NCI-H1417 treated with DMSO at 0.1 percent for 48 hours (cell line): ENCODE data around the gene GAB2.
"Not testable (repeated sequence)": the region's sequence is repeated elsewhere in the genome, so short reads cannot be mapped to it uniquely, and the experiment has no call there.

Source experiments
- DNase-seq: peaks from one replicate; lab custom pipeline; 2025; lab: John Stamatoyannopoulos, UW

Gene GAB2

DNA sequence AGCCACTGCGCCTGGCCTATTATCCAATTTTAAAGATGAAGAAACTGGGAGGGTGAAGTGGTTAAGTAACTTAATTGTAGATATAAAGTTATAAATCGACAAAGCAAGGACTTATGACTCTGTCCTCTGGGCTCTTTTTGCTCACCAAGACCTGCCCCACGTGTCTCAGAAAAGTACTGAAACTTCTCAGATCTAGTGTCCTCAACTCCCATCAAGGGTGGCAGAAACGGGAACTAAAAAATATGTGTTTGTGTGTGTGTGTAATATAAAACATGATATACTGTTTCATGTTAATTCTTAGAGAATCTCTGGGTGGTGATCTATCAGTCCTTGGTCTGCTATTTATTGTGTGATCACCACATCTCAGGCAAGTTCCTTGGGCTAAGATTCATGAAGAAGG lies 104.9 kb downstream of the GAB2 start:
- DNase-seq = no peak

DNA sequence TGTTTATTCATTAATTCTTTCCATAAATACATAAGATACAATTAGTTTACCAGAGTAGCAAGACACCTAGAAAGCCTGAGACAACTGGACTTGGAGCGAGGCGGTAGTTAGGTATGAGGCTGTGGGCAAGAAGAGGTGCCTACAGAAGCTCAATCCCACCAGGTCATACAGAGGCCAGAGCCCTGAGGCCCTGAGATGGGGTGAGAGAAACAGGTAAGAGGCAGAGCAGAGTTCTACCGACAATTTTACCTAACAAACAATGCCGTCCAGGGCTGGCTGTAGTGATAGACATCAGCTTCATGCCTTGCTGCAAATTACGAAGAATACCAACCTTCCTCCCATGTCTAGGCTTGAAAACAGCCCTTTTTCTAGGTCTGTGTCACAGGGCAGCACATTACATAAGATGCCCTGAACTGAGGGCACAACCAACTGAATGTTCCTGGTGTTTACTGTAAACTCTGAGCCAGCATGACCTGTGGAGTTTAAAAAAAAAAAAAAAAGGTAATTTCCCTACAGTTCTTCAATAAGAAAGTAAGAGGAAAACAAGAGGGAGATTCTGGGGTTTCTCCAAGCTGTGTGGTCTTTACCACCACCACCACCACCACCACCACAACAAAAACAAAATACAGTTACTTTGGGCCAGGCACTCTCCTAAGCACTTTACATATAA lies 105.8 kb downstream of the GAB2 start:
- DNase-seq = no peak

DNA sequence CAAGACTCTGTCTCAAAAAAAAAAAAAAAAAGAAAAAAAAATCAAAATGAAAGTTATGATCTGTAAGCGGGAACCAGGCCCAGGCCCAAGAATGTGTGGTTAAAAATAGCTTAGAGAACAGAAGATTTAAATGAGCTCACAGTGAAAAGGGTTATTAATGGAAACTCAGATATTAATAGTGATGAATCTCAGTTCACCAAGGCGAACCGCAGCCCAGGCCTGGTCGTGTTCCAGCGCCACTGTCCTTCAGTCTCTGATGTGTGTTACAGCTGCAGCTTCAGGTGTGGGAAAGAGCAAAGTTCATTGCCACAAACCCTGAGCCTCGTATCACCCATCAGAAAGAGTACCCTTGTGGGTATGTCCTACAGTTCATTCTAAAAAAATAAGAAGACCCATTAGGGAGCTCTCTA lies 107.1 kb downstream of the GAB2 start:
- DNase-seq = no peak

DNA sequence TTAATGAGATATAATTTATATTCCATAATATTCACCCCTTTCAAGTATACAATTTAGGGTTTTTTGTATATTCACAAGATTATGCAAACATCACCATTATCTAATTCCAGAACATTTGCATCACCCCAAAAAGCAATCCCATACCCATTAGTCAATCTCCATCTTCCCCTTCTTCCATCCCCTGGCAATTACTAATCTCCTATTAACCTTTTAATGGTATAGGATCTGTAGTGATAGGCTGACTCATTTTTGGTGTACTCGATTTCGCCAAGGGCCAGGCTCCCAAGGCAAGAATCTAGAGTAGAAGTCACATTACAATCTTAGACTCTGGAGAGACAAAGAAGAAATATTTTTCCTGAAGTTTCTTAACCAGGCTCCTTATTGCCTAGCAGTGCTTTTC lies 113.4 kb downstream of the GAB2 start:
- no peak for DNase-seq

DNA sequence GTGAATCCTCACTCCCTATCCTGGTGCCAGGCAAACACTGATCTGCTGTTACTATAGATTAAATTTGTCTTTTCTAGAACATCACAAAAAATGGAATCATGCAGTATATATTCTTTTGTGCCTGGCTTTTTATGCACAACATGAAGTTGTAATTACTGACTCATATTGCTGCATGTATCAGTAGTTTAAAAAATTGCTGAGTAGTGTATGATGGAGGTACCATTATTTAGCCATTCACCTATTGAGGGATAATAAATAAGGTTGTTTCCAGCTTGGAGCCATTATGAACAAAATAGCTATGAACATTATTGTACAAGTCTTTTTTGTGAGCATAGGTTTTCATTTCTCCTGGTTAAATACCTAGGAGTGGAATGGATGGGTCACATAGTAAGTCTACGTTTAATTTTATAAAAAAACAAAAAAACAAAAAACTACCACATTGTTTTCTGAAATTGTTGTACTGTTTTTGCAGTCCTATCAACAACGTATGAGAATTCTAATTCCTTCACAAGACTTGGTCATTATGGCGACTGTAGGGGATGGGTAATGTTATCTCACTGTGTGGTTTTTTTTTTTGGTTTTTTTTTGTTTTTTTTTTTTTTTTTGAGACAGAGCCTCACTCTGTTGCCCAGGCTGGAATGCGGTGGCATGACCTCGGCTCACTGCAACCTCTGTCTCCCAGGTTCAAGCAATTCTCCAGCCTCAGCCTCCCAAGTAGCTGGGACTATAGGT lies 117.3 kb downstream of the GAB2 start:
- no peak for DNase-seq

DNA sequence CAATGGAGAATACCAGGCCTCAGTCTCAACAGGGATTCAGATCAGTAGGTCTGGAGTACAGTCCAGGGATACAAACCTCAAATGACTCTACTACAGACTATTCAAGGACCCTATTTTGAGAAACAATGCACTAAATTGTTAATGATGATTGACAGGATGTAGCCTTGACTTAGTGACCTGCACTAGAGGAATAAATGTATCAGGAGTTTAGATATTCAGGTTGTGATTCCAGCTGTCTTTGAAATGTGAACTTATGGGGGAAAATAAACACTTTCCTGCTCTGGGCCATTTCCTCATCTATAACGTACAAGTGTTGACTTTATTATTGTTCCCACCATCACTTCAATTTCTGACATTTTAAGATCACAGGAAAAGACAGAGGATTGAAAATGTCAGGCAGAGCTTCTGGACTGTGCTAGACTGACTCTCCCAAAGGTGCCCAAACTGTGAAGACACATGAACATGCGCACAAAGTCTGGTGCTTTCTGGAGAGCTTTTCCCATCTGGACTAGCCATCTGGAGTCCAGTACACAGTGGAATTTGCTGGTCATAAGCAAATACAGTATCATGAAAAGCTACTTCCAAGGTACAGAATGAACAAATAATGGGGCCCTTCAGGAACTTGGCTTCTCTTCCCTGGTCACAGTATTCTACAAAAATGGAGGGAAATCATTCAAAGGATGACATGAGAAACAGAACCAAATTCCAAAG lies 118.5 kb downstream of the GAB2 start:
- no peak for DNase-seq

DNA sequence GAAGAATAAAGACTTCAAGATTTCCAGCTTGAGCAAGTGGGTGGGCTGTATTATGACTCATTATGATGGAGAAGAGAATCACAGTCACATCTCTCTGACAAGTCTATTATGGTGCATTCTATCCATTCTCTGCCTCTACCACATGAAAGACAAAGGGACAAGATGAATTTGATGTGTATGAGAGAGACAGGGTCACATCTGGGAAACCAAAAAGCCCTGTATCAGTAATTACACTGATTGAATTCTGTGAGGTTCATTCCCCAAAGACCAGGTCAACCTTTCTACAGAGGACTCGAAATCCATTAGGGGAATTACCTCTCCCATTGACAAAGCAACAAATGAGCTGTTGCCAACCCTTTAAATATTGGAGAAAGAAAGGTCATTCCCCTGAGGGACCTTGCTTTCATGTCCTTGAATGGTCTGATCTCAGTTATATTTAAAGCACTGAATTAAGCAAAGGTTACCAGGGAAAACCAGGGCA lies 119.3 kb downstream of the GAB2 start:
- no peak for DNase-seq

DNA sequence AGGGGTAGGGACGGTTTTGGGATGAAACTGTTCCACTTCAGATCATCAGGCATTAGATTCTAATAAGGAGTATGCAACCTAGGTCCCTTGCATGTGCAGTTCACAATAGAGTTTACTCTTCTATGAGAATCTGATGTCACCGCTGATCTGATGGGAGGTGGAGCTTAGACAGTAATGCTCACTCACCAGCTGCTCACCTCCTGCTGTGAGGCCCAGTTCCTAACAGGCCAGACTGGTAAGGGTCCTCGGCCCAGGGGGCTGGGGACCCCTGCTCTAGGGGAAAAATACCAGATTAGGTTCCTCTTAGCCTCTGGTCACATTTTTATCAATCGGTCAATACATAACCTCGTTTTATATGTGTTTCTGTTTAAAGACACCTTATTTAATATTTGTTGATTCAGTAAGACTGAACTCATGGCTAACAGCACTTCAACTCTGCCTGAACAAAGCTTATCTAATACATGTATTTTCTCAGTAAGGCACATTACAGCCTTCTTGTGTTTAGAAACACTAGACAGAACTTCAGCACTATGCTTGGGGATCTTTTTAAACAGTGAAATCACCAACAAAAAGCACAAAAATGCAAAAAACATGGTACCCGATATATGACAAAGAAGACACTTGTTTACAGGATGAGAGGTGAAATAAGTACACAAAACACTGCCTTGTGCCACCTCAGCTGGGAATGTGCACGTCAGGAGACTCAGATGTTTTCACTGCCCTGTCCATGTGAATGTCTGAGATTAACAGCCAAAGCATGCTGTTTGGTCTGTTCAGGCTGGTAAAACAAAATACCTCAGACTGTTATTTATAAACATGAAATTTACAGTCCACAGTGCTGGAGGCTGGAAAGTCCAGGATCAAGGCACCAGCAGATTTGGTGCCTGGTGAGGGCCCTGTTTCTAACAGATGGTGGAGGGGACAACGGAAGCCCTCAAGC lies 121.4 kb downstream of the GAB2 start:
- DNase-seq = no peak

DNA sequence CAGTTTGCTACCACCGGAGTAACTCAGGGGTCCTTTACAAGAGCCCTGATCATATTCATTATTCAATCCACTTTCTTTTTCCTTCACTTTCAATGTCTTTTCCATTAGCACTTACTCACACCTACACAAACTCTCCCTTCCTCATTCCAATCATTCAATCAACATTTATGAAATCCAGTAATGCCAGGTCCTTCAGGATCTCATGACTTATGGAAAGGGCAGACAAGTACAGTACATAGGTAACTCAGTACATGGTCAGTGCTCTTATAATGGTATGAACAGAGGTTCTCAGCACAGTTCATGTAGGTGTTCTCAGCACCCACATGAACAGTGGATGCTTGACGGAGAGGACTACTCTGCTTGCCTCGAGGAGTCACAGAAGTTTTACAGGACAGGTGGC lies 122.3 kb downstream of the GAB2 start:
- no peak for DNase-seq

DNA sequence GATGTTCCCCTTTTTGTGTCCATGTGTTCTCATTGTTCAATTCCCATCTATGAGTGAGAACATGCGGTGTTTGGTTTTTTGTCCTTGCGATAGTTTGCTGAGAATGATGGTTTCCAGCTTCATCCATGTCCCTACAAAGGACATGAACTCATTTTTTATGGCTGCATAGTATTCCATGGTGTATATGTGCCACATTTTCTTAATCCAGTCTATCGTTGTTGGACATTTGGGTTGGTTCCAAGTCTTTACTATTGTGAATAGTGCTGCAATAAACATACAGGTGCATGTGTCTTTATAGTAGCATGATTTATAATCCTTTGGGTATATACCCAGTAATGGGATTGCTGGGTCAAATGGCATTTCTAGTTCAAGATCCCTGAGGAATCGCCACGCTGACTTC lies 123.5 kb downstream of the GAB2 start:
- not testable (repeated sequence) for DNase-seq

DNA sequence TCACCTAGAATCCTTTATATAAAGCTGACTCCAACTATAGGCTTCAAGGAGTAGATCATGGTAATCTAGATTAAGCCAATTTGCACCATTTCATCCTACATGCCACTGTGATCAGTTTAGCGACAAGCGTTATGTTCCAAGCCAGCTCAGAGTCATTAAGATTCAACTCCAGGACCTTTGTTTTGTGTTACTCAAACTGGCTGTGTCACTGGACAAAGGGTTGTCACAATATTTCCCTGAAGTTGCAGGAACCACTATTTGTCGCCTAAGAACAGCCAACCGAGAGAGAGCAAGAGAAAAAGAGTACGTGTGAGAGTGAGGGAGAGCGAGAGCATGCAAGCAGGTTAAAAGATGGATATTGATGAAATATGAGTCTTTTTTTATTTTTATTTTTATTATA lies 124.1 kb downstream of the GAB2 start:
- no peak for DNase-seq

DNA sequence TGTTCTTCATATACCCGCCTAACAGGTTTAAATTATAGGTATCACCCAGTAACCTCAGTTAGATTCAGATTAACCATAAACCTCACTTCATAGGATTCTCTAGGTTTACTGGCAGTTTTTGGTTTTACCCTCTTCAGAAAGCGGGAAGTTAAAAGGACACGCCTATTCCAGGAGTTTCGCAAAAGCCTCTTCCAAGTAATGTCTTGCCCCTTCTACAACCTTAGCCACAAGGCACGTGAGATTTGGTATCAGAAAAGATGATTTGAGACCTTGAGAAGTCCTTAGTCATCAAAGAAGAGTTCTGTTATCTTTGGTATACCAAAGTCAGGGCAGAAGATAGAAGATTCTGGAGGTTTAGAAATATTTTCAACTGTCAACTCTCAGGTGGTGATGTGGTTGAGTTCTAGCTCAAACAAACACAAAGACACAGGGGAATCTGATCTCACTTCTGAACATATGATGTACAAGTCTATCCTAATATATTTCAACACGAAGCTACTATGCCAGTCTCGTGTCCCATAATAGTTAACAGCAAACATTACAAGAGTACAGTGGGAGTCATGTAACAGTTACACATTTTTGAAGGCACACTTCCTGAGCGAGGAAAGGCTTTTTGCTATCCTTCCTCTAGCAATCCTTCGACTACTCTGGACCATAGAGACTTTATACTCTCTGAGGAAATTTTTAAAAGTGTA lies 125.4 kb downstream of the GAB2 start:
- DNase-seq = no peak

DNA sequence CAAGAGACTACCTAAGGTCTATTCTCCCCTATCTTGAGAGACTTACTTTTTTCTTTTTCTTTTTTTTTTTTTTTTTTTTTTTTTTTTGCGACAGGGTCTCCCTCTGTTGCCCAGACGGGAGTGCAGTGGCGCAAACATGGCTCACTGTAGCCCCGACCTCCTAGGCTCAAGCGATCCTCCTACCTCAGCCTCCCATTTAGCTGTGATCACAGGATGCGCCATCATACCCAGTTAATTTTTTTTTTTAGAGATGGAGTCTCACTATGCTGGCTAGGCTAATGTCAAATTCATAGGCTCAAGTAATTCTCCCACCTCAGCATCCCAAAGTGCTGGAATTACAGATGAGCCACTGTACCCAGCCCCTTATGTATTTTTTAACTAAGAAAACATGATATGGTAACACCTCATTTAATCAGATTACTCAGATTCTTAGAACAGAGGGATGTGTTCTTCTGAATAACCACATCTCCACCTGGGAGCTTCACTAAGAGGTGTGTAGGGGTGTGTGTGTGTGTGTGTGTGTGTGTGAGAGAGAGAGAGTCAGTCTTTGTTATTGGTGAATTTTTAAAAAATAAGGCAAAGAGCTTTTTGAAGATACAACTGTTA lies 126.0 kb downstream of the GAB2 start:
- DNase-seq = no peak

DNA sequence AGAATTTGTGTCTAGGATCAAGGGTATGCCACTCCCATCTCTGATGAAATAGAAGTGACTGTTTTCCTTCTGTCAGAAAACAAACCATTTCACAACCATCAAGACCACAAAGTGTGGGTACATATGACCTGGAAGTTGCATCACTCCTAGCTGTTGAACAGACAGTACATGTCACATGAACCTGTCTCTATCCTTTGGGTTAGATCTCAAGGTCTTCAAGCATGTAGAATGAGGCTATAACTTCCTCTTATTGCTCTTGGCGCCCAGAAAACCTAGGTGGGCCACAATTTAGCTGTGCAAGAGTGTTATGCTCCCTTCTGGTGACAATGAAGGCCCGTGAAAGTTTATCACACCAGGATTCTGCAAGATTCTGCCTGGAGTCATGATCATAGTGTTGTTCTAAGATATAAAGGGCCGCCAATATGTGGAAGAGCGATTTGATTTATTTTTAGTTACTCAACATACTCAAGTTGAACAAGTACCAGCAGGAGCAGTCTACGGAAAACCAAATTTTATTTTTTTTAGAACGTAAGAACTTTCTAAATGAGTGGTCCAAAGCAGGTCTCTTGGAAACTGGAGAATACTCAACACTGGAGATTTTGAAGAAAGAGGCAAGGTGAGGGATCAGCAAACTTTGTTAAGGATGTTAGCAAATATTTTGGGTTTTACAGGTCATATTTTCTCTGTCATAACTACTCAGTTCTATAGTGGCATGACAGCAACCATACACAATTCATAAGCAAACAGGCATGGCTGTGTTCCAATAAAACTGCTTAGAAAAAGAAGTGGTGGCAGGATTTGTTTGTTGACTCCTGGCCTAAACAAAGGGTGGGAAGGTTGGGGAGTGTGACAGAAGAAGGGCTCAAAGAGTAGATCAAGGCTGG lies 127.1 kb downstream of the GAB2 start:
- no peak for DNase-seq

DNA sequence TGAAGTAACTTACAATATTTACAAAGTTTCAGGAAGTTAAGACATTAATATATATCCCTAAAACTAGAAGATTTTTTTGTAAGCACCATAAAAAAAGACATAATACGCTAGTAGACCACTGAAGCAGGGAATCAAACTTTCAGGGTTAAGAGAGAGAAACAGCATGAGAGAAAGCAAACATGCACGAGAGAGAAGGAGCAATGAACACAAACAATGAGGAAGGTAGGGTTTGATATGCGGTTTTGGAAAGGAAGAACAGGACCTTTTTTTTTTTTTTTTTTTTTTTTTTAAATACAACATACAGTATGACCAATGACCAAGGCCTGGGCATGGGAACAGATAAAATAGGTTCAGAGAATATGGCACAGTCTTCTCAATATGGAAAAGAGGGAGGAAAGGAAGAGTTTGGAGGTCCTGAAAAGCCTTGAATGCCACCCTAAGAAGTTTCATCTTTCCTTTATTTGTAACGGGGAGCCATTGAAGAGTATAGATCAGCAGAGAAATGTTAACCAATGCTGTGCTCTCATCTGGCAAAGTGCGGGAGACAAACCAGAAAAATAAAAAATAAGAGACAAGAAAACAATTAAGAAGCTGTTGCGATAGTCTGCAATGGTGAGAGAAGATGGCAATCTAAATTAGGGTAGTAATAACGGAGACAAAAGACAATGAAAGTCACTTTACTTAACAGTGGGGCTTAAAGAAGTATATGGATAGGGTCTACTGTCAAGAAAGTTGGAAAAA lies 127.9 kb downstream of the GAB2 start:
- no peak for DNase-seq

DNA sequence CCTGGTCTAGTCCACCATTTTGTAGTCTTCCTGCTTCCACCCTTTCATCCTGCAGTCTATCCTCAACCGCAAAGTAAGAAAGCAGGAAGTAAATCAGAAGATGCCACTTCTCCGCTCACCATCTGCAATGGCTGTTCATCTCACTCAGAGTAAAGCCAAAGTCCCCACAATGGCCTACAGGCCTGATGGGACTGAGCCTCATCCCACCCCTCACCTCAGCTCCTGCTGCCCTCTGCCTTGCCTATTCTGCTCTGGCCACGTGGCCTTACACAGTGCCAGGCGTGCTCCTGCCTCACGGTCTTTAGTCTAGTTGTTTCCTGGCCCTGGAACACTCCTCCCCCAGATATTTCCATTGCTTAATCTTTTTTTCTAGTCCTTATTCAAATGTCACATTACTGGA lies 133.4 kb downstream of the GAB2 start:
- no peak for DNase-seq

DNA sequence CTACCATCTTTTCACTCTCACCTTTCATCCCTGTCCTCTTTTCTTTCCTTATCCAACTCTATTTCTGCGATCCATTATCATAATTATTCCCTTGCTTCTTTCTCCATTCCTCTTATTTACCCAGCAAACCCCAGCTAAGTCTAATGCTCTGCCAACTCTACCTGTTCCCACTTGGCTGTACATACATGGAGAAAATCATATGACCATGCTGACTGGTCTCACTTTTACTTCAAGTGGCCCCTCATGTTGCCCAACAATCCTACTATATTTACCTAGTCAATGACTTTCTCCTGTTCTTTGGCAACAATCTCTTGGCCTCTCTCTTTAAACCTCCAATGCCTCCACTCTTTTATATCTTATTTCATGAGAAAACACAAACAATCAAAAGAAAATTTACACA lies 134.8 kb downstream of the GAB2 start:
- DNase-seq = no peak

DNA sequence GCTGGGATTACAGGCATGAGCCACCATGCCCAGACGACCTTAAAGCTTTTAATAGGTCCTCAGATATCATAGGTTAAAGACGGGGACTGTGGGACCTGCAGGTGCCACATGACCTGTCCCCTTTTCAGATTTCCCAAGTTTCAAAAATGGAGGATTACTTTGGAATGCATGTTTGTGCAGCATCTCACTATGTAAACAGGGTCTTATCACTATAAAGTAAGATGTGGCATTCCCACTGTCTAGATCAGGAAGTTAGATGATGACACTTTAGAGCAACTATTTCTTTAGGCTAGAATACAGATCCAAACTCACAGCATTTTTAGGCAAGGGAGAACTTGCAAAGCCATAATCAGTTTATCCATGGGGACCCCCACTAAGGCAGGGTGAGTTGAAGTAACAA lies 136.1 kb downstream of the GAB2 start:
- DNase-seq = no peak

DNA sequence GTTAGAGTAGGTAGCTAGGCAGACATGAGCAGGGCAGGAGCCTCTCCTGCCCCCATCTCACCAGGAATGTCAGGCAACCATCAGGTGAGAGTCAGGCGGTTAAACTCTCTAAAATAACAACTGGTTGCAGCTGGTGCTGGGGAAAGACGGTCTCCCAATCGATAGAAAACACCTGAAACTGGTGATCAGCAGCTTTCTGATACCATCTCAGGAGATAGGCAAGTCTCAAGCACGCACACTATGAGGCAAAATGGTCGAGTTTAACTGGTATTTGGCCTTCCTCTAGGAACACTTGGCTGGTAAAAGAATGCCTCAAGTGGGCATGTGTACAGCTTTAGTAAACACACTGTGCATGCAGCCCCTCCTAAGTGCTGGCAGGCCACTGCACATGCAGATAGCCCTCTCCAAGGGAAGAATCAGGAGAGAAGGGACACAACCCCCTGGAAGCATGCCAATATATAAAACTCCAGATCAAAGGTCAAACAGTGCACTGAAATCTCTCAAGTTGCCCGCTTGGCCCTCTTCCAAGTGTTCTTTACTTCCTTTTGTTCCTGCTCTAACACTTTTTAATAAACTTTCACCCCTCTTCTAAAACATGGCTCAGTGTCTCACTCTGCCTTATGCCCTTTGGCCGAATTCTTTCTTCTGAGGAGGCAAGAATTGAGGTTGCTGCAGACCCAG lies 140.2 kb downstream of the GAB2 start:
- no peak for DNase-seq
